ENCODE measurements around the gene DSN1.

Gene DSN1

GRCh38 chr20:36754656-36755222 lies 18.8 kb downstream of the DSN1 start:
- peak in 1 of 3 experiments; percentile 12 for DNase-seq (ENCODE audit: low read depth in 3 of 3)

GRCh38 chr20:36752582-36752981 lies 21.0 kb downstream of the DSN1 start:
- no peak for DNase-seq (ENCODE audit: low read depth in 3 of 3)

GRCh38 chr20:36745927-36746659 lies 27.5 kb downstream of the DSN1 start, which contains the start of gene NDRG3:
TSS of gene NDRG3 (minus strand) at chr20:36746090. CDS start at chr20:36721735, 24,355 bp downstream.
- DNase-seq (ENCODE audit: low read depth in 3 of 3): peak; percentile 81 to 90 (median 84)

GRCh38 chr20:36745234-36745926 lies 28.2 kb downstream of the DSN1 start:
- DNase-seq (ENCODE audit: low read depth in 3 of 3): peak in 1 of 3 experiments; percentile 33

- DNase-seq (ENCODE audit: low read depth in 3 of 3): no peak
Measured at GRCh38 chr20:36744764-36745191, 28.8 kb downstream of the DSN1 start.

- DNase-seq (ENCODE audit: low read depth in 3 of 3): no peak
Measured at GRCh38 chr20:36744243-36744642, 29.3 kb downstream of the DSN1 start.

- DNase-seq (ENCODE audit: low read depth in 3 of 3): no peak
Measured at GRCh38 chr20:36742558-36742957, 31.0 kb downstream of the DSN1 start.

- DNase-seq (ENCODE audit: low read depth in 3 of 3): no peak
Measured at GRCh38 chr20:36741072-36741471, 32.5 kb downstream of the DSN1 start.

GRCh38 chr20:36737183-36737499 lies 36.4 kb downstream of the DSN1 start:
- no peak for DNase-seq (ENCODE audit: low read depth in 3 of 3)

- DNase-seq (ENCODE audit: low read depth in 3 of 3): no peak
Measured at GRCh38 chr20:36736451-36737182, 36.9 kb downstream of the DSN1 start.

GRCh38 chr20:36732456-36732855 lies 41.1 kb downstream of the DSN1 start:
- DNase-seq (ENCODE audit: low read depth in 3 of 3): no peak

GRCh38 chr20:36728986-36729385 lies 44.6 kb downstream of the DSN1 start:
- no peak for DNase-seq (ENCODE audit: low read depth in 3 of 3)

GRCh38 chr20:36726168-36726567 lies 47.4 kb downstream of the DSN1 start:
- DNase-seq (ENCODE audit: low read depth in 3 of 3): no peak

GRCh38 chr20:36720510-36720909 lies 53.1 kb downstream of the DSN1 start:
- peak in 1 of 3 experiments; percentile 28 for DNase-seq (ENCODE audit: low read depth in 3 of 3)

GRCh38 chr20:36717657-36718056 lies 55.9 kb downstream of the DSN1 start:
- DNase-seq (ENCODE audit: low read depth in 3 of 3): no peak

- DNase-seq (ENCODE audit: low read depth in 3 of 3): no peak
Measured at GRCh38 chr20:36717021-36717420, 56.5 kb downstream of the DSN1 start.

GRCh38 chr20:36712775-36713174 lies 60.8 kb downstream of the DSN1 start:
- no peak for DNase-seq (ENCODE audit: low read depth in 3 of 3)

GRCh38 chr20:36709126-36709525 lies 64.4 kb downstream of the DSN1 start:
- DNase-seq (ENCODE audit: low read depth in 3 of 3): no peak

GRCh38 chr20:36703530-36703929 lies 70.0 kb downstream of the DSN1 start:
- no peak for DNase-seq (ENCODE audit: low read depth in 3 of 3)

Measured in stimulated activated CD4-positive, alpha-beta T cell treated with anti-CD3 and anti-CD28 coated beads, TNF-alpha, amount 100 ng/mL, for 24 hours (primary cell).